Endothelial cell of umbilical vein (primary cell): ENCODE measurements around the gene ACOT11. TPM values are rescaled to one million over a fixed set of nuclear protein-coding genes. Genes with fewer than 3 reads are reported as not detected.
A peak's percentile ranks its signal among the peaks of the same experiment; 100 is the strongest.

Experiments used
- BruUV-seq: library from RNA; stranded (reverse); fragments of 400-500 nt; replicated peaks from 2 replicates; lab custom pipeline; 2021; lab: Mats Ljungman, UMichigan
- CTCF ChIA-PET: fragments of 300-600, 350-600 bp; sonication (Branson Sonifier 250); formaldehyde crosslinking; loops from one replicate; lab custom pipeline; 2021; ENCODE audit warnings: antibody characterized with exemption, inconsistent platforms; lab: Charles Lee
- POLR2A ChIA-PET: fragments of 300-600, 350-600 bp; sonication (Branson Sonifier 250); formaldehyde crosslinking; loops from one replicate; lab custom pipeline; 2021; ENCODE audit warnings: antibody characterized with exemption, inconsistent platforms; lab: Charles Lee
- DNase-seq: peaks from one replicate; pipeline ENCODE4 v3.0.0-alpha.2; 2011; ENCODE audit warnings: low read depth, low spot score
- FAIRE-seq: peaks from 2 replicates; lab custom pipeline; 2011; peaks lifted over from hg19 to GRCh38; lab: Jason Lieb, UNC
- H2AFZ ChIP-seq: 2 replicates; pipeline ENCODE4 v1.6.0; 2012; ENCODE audit warnings: low read depth, low read length, control low read depth, inconsistent platforms
- H3K27ac ChIP-seq: 2 replicates; pipeline ENCODE4 v1.5.1; 2011; ENCODE audit warnings: low read depth, mild to moderate bottlenecking, control low read depth, low read length, moderate library complexity; ENCODE audit not compliant: insufficient read depth
- H3K27me3 ChIP-seq, 2 experiments: 2 replicates each; pipeline versions ENCODE4 v1.6.0 to v1.6.1; 2011; ENCODE audit warnings: low read length in 2 of 2, mixed read lengths in 1 of 2; ENCODE audit not compliant: control insufficient read depth in 2 of 2, insufficient read depth in 2 of 2
- H3K36me3 ChIP-seq, 2 experiments: 2 replicates in 1 of 2; 3 replicates in 1 of 2; pipeline ENCODE4 v1.5.1; 2011; ENCODE audit warnings: low read length in 2 of 2, mild to moderate bottlenecking in 1 of 2, moderate library complexity in 1 of 2; ENCODE audit not compliant: control insufficient read depth in 2 of 2, insufficient read depth in 2 of 2; ENCODE audit errors: extremely low read depth in 1 of 2
- H3K4me1 ChIP-seq: 3 replicates; pipeline ENCODE4 v1.5.1; 2011; ENCODE audit warnings: mild to moderate bottlenecking, low read length; ENCODE audit not compliant: control insufficient read depth, insufficient read depth; ENCODE audit errors: extremely low read depth
- H3K4me2 ChIP-seq: 2 replicates; pipeline ENCODE4 v1.6.1; 2011; ENCODE audit warnings: low read length, control low read depth, mixed read lengths; ENCODE audit not compliant: insufficient read depth
- H3K4me3 ChIP-seq, 3 experiments: fragments of 200-600 bp in 1 of 3; sonication (generic), shearing (Covaris generic) in 1 of 3; replicated peaks in 1 of 3; 2 replicates each; pipeline ENCODE4 v1.5.1; 2011 to 2016; ENCODE audit warnings: control low read depth in 3 of 3, low read length in 3 of 3, mild to moderate bottlenecking in 2 of 3, inconsistent platforms in 1 of 3, low read depth in 1 of 3, moderate library complexity in 1 of 3; ENCODE audit not compliant: insufficient read depth in 1 of 3
- H3K79me2 ChIP-seq: 2 replicates; pipeline ENCODE4 v1.6.0; 2012; ENCODE audit warnings: low read length, inconsistent platforms; ENCODE audit not compliant: control insufficient read depth, insufficient read depth
- H3K9ac ChIP-seq: replicated peaks from 2 replicates; pipeline ENCODE3; 2011; ENCODE audit warnings: low read length, control low read depth; ENCODE audit not compliant: insufficient read depth; ENCODE audit errors: extremely low read depth
- H3K9me1 ChIP-seq: replicated peaks from 3 replicates; pipeline ENCODE4 v1.6.0; 2011; ENCODE audit warnings: mild to moderate bottlenecking, low read length; ENCODE audit not compliant: control insufficient read depth, insufficient read depth; ENCODE audit errors: extremely low read depth
- H3K9me3 ChIP-seq: replicated peaks from 2 replicates; pipeline ENCODE4 v1.5.1; 2012; ENCODE audit warnings: low read length, inconsistent platforms; ENCODE audit not compliant: control insufficient read depth, insufficient read depth
- H4K20me1 ChIP-seq: replicated peaks from 2 replicates; pipeline ENCODE3; 2011; ENCODE audit warnings: mild to moderate bottlenecking, low read length; ENCODE audit not compliant: control insufficient read depth, insufficient read depth; ENCODE audit errors: extremely low read depth
- EZH2 ChIP-seq: IDR thresholded peaks from 2 replicates; pipeline ENCODE4 v1.6.1; 2012; ENCODE audit warnings: borderline replicate concordance, low read depth, mild to moderate bottlenecking, moderate library complexity, low read length, inconsistent platforms; ENCODE audit not compliant: severe bottlenecking
- JUN ChIP-seq: IDR thresholded peaks from 2 replicates; pipeline ENCODE4 v1.6.1; 2011; ENCODE audit warnings: borderline replicate concordance, low read depth; ENCODE audit not compliant: insufficient read length, insufficient read depth
- MAX ChIP-seq: IDR thresholded peaks from 2 replicates; pipeline ENCODE4 v1.6.1; 2011; ENCODE audit not compliant: insufficient read depth, insufficient read length
- MYC ChIP-seq: IDR thresholded peaks from one replicate; pipeline ENCODE4 v1.6.1; 2011; ENCODE audit warnings: mild to moderate bottlenecking, low read depth, low read length
- POLR2A ChIP-seq: IDR thresholded peaks from 2 replicates; pipeline ENCODE4 v1.6.1; 2012; ENCODE audit warnings: low read depth, mild to moderate bottlenecking, control low read depth, low read length
- POLR2AphosphoS5 ChIP-seq: IDR thresholded peaks from 2 replicates; pipeline ENCODE4 v1.6.1; 2012; ENCODE audit warnings: low read depth, mild to moderate bottlenecking, control low read depth, low read length, moderate library complexity; ENCODE audit not compliant: insufficient read depth
- dilution Hi-C: fragments of 300-500 bp; cut with MboI; formaldehyde crosslinking; loops from one replicate; pipeline ENCODE4 v1.15.0; 2019; ENCODE audit warnings: low sequenced_read_pairs; ENCODE audit not compliant: extremely low pct_ligation_motif_present
- intact Hi-C: fragments of 100-400 bp; cut with micrococcal nuclease; formaldehyde crosslinking; loops from one replicate; pipeline ENCODE4 v1.10.0; 2022
- polyA plus RNA-seq, 4 experiments: library from polyadenylated mRNA; depleted of rRNA in 3 of 4; stranded (reverse) in 3 of 4; unstranded in 1 of 4; fragments of >200 nt; gene quantifications; 2 replicates each; pipeline versions ENCODE4 v1.2.1 to v1.2.3, GENCODE V29; 2011 to 2012; ENCODE audit warnings: missing spikeins in 1 of 4
- total RNA-seq: library from RNA; stranded (reverse); gene quantifications from 2 replicates; pipeline ENCODE4 v1.2.3, GENCODE V29; 2021
- TF ChIP-seq, protein P1 (sequence below), 2 donors: IDR thresholded peaks; 1 replicate in 1 of 2; 2 replicates in 1 of 2; pipeline ENCODE4 v1.5.1; 2011; ENCODE audit warnings: low read length in 2 of 2, mild to moderate bottlenecking in 2 of 2, moderate library complexity in 2 of 2, control low read depth in 1 of 2, inconsistent platforms in 1 of 2, low read depth in 1 of 2; ENCODE audit not compliant: insufficient read depth in 1 of 2; ENCODE audit errors: extremely low read depth in 1 of 2

ACOT11 gene
- total and polyA plus RNA-seq, 2 donors (not counting 3 experiments of a cell fraction or from before 2014, with no cell fraction given), result 4.5 to 5.4 TPM

DNA sequence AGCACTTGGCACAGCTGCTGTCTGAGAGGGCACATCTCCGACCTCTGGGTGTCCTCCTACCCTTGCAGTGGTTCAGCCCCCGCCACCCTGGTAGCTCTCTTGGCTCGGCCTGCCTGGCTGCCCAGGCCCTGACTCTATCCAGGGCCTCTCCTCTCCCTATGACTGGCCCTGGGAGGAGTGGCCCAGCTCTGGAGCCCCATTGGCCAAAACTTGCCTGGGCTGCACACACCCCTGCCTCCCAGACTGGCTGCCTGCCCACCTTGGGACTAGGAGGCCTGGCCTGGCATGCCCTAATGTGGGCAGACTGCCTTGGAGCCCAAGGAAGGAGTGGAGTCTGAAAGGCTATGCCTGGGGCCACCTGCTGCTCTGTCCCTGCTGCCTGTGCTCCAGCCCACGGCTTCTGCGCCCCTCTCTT lies 33.6 kb downstream of the ACOT11 start:
- H3K4me2 ChIP-seq, result no peak overlapping the region
- no peak for TF ChIP-seq POLR2A
- TF ChIP-seq JUN, result no peak
- TF ChIP-seq MYC, result no peak
- no peak for TF ChIP-seq EZH2
- TF ChIP-seq, protein P1, sequence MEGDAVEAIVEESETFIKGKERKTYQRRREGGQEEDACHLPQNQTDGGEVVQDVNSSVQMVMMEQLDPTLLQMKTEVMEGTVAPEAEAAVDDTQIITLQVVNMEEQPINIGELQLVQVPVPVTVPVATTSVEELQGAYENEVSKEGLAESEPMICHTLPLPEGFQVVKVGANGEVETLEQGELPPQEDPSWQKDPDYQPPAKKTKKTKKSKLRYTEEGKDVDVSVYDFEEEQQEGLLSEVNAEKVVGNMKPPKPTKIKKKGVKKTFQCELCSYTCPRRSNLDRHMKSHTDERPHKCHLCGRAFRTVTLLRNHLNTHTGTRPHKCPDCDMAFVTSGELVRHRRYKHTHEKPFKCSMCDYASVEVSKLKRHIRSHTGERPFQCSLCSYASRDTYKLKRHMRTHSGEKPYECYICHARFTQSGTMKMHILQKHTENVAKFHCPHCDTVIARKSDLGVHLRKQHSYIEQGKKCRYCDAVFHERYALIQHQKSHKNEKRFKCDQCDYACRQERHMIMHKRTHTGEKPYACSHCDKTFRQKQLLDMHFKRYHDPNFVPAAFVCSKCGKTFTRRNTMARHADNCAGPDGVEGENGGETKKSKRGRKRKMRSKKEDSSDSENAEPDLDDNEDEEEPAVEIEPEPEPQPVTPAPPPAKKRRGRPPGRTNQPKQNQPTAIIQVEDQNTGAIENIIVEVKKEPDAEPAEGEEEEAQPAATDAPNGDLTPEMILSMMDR (IDR thresholded peaks at IDR 0.05; ENCODE audit: extremely low read depth in 1 of 2, insufficient read depth in 1 of 2, low read depth in 1 of 2, low read length in 2 of 2), result no peak
- TF ChIP-seq POLR2AphosphoS5, result no peak
- TF ChIP-seq MAX, result no peak
- no peak overlapping the region for H3K9ac ChIP-seq
- dilution Hi-C loops (no loop called here), intact Hi-C loops (no loop called here)
- no peak overlapping the region for H2AFZ ChIP-seq
- DNase-seq, result peak; percentile 34
- H3K4me3 ChIP-seq, result no peak overlapping the region
- H3K9me1 ChIP-seq, result no peaks in the 10 kb centered on the region
- FAIRE-seq, result no peak
- BruUV-seq, result no TSS peak
- no peaks in the 10 kb centered on the region for H3K36me3 ChIP-seq
- ChIA-PET POLR2A (interaction anchor here (0.6 kb wide), 1 partner anchor 11 kb away, joined by 7 read pairs; no protein-coding TSS in a partner anchor), CTCF (interaction anchor here (0.5 to 1.3 kb wide), 3 partner anchors 9 to 1871 kb away, joined by 3 to 4 read pairs (median 3); no protein-coding TSS in a partner anchor)
- no peak overlapping the region for H3K27ac ChIP-seq
- H4K20me1 ChIP-seq, result no peaks in the 10 kb centered on the region
- peaks cover 3% of the 10 kb centered on the region for H3K4me1 ChIP-seq
- no peaks in the 10 kb centered on the region for H3K9me3 ChIP-seq
- no peaks in the 10 kb centered on the region for H3K27me3 ChIP-seq
- no peaks in the 10 kb centered on the region for H3K79me2 ChIP-seq
